ENCODE data around the gene NKTR. TPM values are rescaled to one million over a fixed set of nuclear protein-coding genes. Genes with fewer than 3 reads are reported as not detected.
A peak's percentile ranks its signal among the peaks of the same experiment; 100 is the strongest.

NKTR gene
- total RNA-seq, 1 donor from 2014 or later = 70.3 TPM

DNA sequence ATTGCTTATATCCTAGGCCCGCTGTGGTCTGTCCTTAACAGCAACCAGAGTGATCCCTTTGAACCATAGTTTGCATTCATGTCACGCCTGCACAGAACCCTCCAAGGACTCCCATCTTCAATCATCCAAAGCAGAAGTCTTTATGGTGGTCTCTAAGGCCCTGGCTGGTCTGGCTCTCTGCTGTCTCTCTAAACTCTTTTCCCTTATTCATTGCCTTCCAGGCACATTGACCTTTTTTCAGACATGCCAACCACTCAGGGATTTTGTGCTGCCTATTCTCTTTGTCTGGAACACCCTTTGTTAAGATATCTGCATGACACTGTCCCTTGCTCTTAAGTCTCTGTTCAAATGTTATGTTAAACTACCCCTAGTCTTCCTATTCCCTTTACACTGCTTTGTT is 31.1 kb downstream of the NKTR start:
- TF ChIP-seq EZH2 (IDR thresholded peaks at IDR 0.05; ENCODE audit: insufficient read depth, low read length) = no peak
- Histone ChIP-seq H3K9ac (ENCODE audit: low read length) (no peak overlapping the region), H3K36me3 (ENCODE audit: insufficient read depth, low read length) (peaks cover 63% of the 10 kb centered on the region), H3K4me2 (ENCODE audit: low read length) (no peak overlapping the region), H3K27me3 (ENCODE audit: insufficient read depth, low read length) (no peaks in the 10 kb centered on the region), H3K27ac (ENCODE audit: low read depth, low read length) (no peak overlapping the region), H3K4me3 (ENCODE audit: insufficient read depth, low read depth, low read length) (no peak overlapping the region), H3K9me3 (ENCODE audit: insufficient read depth, low read depth, low read length) (no peaks in the 10 kb centered on the region), H3K4me1 (ENCODE audit: insufficient read depth, low read length) (peaks cover 6% of the 10 kb centered on the region), H2AFZ (ENCODE audit: low read depth, low read length) (no peak overlapping the region), H3K79me2 (ENCODE audit: insufficient read depth, low read length) (peaks cover 8% of the 10 kb centered on the region), H4K20me1 (ENCODE audit: insufficient read depth, low read length) (peaks cover 31% of the 10 kb centered on the region)
- H3K4me3 Mint-ChIP-seq (ENCODE audit: unreplicated experiment) = no peak overlapping the region
- DNase-seq (ENCODE audit: low read depth) (no peak), FAIRE-seq (no peak)
- no peaks in the 10 kb centered on the region for H3K27me3 Mint-ChIP-seq (ENCODE audit: low read depth, unreplicated experiment)
- H3K27ac Mint-ChIP-seq (ENCODE audit: unreplicated experiment) = no peak overlapping the region
- H3K36me3 Mint-ChIP-seq (ENCODE audit: low read depth, unreplicated experiment) = peaks cover 11% of the 10 kb centered on the region
- H3K4me1 Mint-ChIP-seq (ENCODE audit: low read depth, unreplicated experiment) = peaks cover 12% of the 10 kb centered on the region
- H3K9me3 Mint-ChIP-seq (ENCODE audit: unreplicated experiment) = no peaks in the 10 kb centered on the region

DNA sequence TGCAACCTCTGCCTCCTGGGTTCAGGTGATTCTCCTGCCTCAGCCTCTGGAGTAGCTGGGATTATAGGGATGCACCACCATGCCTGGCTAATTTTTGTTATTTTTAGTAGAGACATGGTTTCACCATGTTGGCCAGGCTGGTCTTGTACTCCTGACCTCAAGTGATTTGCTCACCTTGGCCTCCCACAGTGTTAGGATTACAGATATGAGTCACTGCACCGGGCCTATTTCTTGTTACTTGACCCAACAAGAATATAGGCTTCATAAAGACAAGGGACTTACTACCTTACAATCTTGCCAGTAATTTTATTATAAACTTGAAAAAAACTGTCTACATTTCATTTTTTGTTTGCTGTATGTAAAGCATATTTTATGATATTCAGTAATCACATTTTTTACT is 31.7 kb downstream of the NKTR start:
- peaks cover 8% of the 10 kb centered on the region for H3K79me2 ChIP-seq (ENCODE audit: insufficient read depth, low read length)
- H3K27ac ChIP-seq (ENCODE audit: low read depth, low read length) = no peak overlapping the region
- TF ChIP-seq, protein P1, sequence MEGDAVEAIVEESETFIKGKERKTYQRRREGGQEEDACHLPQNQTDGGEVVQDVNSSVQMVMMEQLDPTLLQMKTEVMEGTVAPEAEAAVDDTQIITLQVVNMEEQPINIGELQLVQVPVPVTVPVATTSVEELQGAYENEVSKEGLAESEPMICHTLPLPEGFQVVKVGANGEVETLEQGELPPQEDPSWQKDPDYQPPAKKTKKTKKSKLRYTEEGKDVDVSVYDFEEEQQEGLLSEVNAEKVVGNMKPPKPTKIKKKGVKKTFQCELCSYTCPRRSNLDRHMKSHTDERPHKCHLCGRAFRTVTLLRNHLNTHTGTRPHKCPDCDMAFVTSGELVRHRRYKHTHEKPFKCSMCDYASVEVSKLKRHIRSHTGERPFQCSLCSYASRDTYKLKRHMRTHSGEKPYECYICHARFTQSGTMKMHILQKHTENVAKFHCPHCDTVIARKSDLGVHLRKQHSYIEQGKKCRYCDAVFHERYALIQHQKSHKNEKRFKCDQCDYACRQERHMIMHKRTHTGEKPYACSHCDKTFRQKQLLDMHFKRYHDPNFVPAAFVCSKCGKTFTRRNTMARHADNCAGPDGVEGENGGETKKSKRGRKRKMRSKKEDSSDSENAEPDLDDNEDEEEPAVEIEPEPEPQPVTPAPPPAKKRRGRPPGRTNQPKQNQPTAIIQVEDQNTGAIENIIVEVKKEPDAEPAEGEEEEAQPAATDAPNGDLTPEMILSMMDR (IDR thresholded peaks at IDR 0.05; ENCODE audit: insufficient read depth, low read depth, low read length) = no peak
- no peak for TF ChIP-seq EZH2 (IDR thresholded peaks at IDR 0.05; ENCODE audit: insufficient read depth, low read length)
- peaks cover 35% of the 10 kb centered on the region for H4K20me1 ChIP-seq (ENCODE audit: insufficient read depth, low read length)
- FAIRE-seq (no peak), DNase-seq (ENCODE audit: low read depth) (peak; percentile 28)
- no peak overlapping the region for H3K9ac ChIP-seq (ENCODE audit: low read length)
- Mint-ChIP-seq H3K9me3 (ENCODE audit: unreplicated experiment) (no peaks in the 10 kb centered on the region), H3K4me1 (ENCODE audit: low read depth, unreplicated experiment) (peaks cover 12% of the 10 kb centered on the region), H3K4me3 (ENCODE audit: unreplicated experiment) (no peak overlapping the region), H3K27ac (ENCODE audit: unreplicated experiment) (no peak overlapping the region), H3K27me3 (ENCODE audit: low read depth, unreplicated experiment) (no peaks in the 10 kb centered on the region), H3K36me3 (ENCODE audit: low read depth, unreplicated experiment) (peaks cover 11% of the 10 kb centered on the region)
- no peak overlapping the region for H3K4me3 ChIP-seq (ENCODE audit: insufficient read depth, low read depth, low read length)
- peaks cover 6% of the 10 kb centered on the region for H3K4me1 ChIP-seq (ENCODE audit: insufficient read depth, low read length)
- H2AFZ ChIP-seq (ENCODE audit: low read depth, low read length) = no peak overlapping the region
- no peaks in the 10 kb centered on the region for H3K9me3 ChIP-seq (ENCODE audit: insufficient read depth, low read depth, low read length)
- H3K27me3 ChIP-seq (ENCODE audit: insufficient read depth, low read length) = no peaks in the 10 kb centered on the region
- peaks cover 68% of the 10 kb centered on the region for H3K36me3 ChIP-seq (ENCODE audit: insufficient read depth, low read length)
- H3K4me2 ChIP-seq (ENCODE audit: low read length) = no peak overlapping the region

DNA sequence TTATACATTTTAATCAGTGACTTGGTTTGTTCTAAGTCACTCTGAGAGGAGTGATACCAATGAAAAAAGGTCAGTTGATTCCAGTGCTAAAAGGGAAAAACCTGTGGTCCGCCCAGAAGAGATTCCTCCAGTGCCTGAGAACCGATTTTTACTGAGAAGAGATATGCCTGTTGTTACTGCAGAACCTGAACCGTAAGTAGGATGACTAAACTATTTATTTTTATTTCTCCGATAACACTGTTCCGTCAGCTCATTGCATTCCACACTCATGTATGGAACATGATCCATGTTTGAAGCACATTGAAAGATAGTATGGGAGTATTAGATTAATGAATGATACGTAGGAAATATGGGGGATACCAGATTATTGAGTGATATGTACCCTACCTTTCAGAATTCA is 33.1 kb downstream of the NKTR start:
- Histone ChIP-seq H3K79me2 (ENCODE audit: insufficient read depth, low read length) (peaks cover 17% of the 10 kb centered on the region), H3K27ac (ENCODE audit: low read depth, low read length) (peak overlapping the region; percentile 9), H4K20me1 (ENCODE audit: insufficient read depth, low read length) (peaks cover 44% of the 10 kb centered on the region), H3K9me3 (ENCODE audit: insufficient read depth, low read depth, low read length) (no peaks in the 10 kb centered on the region), H3K36me3 (ENCODE audit: insufficient read depth, low read length) (peaks cover 82% of the 10 kb centered on the region), H3K9ac (ENCODE audit: low read length) (no peak overlapping the region), H3K4me3 (ENCODE audit: insufficient read depth, low read depth, low read length) (no peak overlapping the region), H2AFZ (ENCODE audit: low read depth, low read length) (no peak overlapping the region), H3K4me1 (ENCODE audit: insufficient read depth, low read length) (peaks cover 6% of the 10 kb centered on the region), H3K4me2 (ENCODE audit: low read length) (no peak overlapping the region), H3K27me3 (ENCODE audit: insufficient read depth, low read length) (no peaks in the 10 kb centered on the region)
- H3K4me3 Mint-ChIP-seq (ENCODE audit: unreplicated experiment) = no peak overlapping the region
- no peaks in the 10 kb centered on the region for H3K9me3 Mint-ChIP-seq (ENCODE audit: unreplicated experiment)
- H3K4me1 Mint-ChIP-seq (ENCODE audit: low read depth, unreplicated experiment) = peaks cover 12% of the 10 kb centered on the region
- peaks cover 11% of the 10 kb centered on the region for H3K36me3 Mint-ChIP-seq (ENCODE audit: low read depth, unreplicated experiment)
- no peak for FAIRE-seq
- no peak for TF ChIP-seq EZH2 (IDR thresholded peaks at IDR 0.05; ENCODE audit: insufficient read depth, low read length)
- TF ChIP-seq, protein P1 (IDR thresholded peaks at IDR 0.05; ENCODE audit: insufficient read depth, low read depth, low read length) = no peak
- H3K27ac Mint-ChIP-seq (ENCODE audit: unreplicated experiment) = no peak overlapping the region
- no peak for DNase-seq (ENCODE audit: low read depth)
- H3K27me3 Mint-ChIP-seq (ENCODE audit: low read depth, unreplicated experiment) = no peaks in the 10 kb centered on the region
